Stimulated activated CD4-positive, alpha-beta T cell treated with anti-CD3 and anti-CD28 coated beads, Interleukin-4, amount 100 ng/mL, for 24 hours (primary cell): ENCODE measurements around the gene VWF.
A peak's percentile ranks its signal among the peaks of the same experiment; 100 is the strongest.
"Not testable (repeated sequence)": the region's sequence is repeated elsewhere in the genome, so short reads cannot be mapped to it uniquely, and the experiment has no call there.

Experiments
- DNase-seq: peaks from one replicate; pipeline ENCODE4 v3.0.0-alpha.2; 2020

The VWF gene

GRCh38 chr12:6124411-6125309, at the start of gene VWF:
Gene VWF (minus strand): TSS chr12:6124670. CDS start chr12:6123196, 1,474 bp downstream.
- DNase-seq = no peak

- DNase-seq = no peak
These were observed 48.4 kb upstream of the VWF start for GRCh38 chr12:6172862-6173261.

GRCh38 chr12:6172086-6172485, 47.6 kb upstream of the VWF start:
- DNase-seq = no peak

- DNase-seq = no peak
These were observed 47.0 kb upstream of the VWF start for GRCh38 chr12:6171409-6172015.

GRCh38 chr12:6167327-6168280, 43.1 kb upstream of the VWF start:
- DNase-seq = peak; percentile 71

- no peak for DNase-seq
These were observed 42.3 kb upstream of the VWF start for GRCh38 chr12:6166808-6167207.

- DNase-seq = no peak
These were observed 40.9 kb upstream of the VWF start for GRCh38 chr12:6165395-6165794.

GRCh38 chr12:6163416-6164060, 39.1 kb upstream of the VWF start:
- no peak for DNase-seq

GRCh38 chr12:6161124-6161882, 36.8 kb upstream of the VWF start:
- no peak for DNase-seq

- DNase-seq = not testable (repeated sequence)
These were observed 35.7 kb upstream of the VWF start for GRCh38 chr12:6160049-6160649.

- DNase-seq = not testable (repeated sequence)
These were observed 34.9 kb upstream of the VWF start for GRCh38 chr12:6159166-6160011.

- DNase-seq = no peak
These were observed 34.3 kb upstream of the VWF start for GRCh38 chr12:6158749-6159148.

GRCh38 chr12:6158255-6158654, 33.8 kb upstream of the VWF start:
- DNase-seq = no peak

- DNase-seq = no peak
These were observed 33.0 kb upstream of the VWF start for GRCh38 chr12:6157482-6157881.

GRCh38 chr12:6154730-6155459, 30.4 kb upstream of the VWF start:
- DNase-seq = no peak

GRCh38 chr12:6148722-6149121, 24.3 kb upstream of the VWF start:
- DNase-seq = not testable (repeated sequence)

- no peak for DNase-seq
These were observed 23.6 kb upstream of the VWF start for GRCh38 chr12:6148061-6148460.

GRCh38 chr12:6146951-6147350, 22.5 kb upstream of the VWF start:
- no peak for DNase-seq

GRCh38 chr12:6146509-6146908, 22.0 kb upstream of the VWF start:
- DNase-seq = no peak

- DNase-seq = no peak
These were observed 21.1 kb upstream of the VWF start for GRCh38 chr12:6145564-6145963.
